Astrocyte of the spinal cord (primary cell): ENCODE measurements around the gene CEP20.

ENCODE experiments used
- DNase-seq: peaks from one replicate; pipeline ENCODE4 v3.0.0; 2011; ENCODE audit warnings: low read depth, low spot score
- H3K4me3 ChIP-seq: 2 replicates; pipeline ENCODE4 v1.5.1; 2011; ENCODE audit warnings: low read depth, mild to moderate bottlenecking, low read length, moderate library complexity
- in situ Hi-C: cut with HindIII; loops from 2 replicates; pipeline ENCODE4 v1.10.0; 2017; ENCODE audit warnings: low sequenced_read_pairs
- TF ChIP-seq, protein P1 (sequence below): IDR thresholded peaks from 2 replicates; pipeline ENCODE4 v1.5.1; 2012; ENCODE audit warnings: low read depth, mild to moderate bottlenecking, low read length, inconsistent platforms

CEP20 gene

GRCh38 chr16:15899538-15900100 is 11.2 kb upstream of the CEP20 start:
- DNase-seq: peak; percentile 94
- in situ Hi-C loops: loop anchor here (25.0 kb wide), 1 partner anchor 88 kb away; no protein-coding TSS in a partner anchor
- H3K4me3 ChIP-seq: no peak overlapping the region
- TF ChIP-seq, protein P1, sequence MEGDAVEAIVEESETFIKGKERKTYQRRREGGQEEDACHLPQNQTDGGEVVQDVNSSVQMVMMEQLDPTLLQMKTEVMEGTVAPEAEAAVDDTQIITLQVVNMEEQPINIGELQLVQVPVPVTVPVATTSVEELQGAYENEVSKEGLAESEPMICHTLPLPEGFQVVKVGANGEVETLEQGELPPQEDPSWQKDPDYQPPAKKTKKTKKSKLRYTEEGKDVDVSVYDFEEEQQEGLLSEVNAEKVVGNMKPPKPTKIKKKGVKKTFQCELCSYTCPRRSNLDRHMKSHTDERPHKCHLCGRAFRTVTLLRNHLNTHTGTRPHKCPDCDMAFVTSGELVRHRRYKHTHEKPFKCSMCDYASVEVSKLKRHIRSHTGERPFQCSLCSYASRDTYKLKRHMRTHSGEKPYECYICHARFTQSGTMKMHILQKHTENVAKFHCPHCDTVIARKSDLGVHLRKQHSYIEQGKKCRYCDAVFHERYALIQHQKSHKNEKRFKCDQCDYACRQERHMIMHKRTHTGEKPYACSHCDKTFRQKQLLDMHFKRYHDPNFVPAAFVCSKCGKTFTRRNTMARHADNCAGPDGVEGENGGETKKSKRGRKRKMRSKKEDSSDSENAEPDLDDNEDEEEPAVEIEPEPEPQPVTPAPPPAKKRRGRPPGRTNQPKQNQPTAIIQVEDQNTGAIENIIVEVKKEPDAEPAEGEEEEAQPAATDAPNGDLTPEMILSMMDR: no peak

GRCh38 chr16:15898654-15899053 is 10.3 kb upstream of the CEP20 start:
- no peak overlapping the region for H3K4me3 ChIP-seq
- in situ Hi-C loops: loop anchor here (25.0 kb wide), 1 partner anchor 89 kb away; no protein-coding TSS in a partner anchor
- DNase-seq: no peak
- TF ChIP-seq, protein P1: no peak

DNA sequence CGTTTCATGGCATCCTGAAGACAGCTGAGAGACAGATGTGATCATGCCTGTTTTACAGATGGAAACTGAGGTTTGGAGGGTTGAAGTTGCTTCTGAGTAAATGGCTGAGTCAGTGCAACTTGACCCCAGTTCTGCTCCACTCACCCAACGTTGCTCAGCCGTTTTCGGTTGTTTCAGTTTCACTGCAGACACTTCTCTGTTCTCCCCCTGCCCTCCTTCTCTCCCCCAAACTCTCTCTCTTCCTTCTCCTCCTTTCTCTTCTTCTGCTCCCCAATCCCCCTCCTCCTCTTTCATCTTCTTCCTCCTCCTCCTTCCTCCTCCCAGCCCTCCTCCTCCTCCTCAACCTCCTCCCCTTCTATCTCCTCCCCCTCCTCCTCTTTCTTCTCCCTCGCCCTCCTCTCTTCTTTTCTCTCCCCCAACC is 9.4 kb upstream of the CEP20 start:
- in situ Hi-C loops: loop anchor here (25.0 kb wide), 1 partner anchor 89 kb away; no protein-coding TSS in a partner anchor
- no peak overlapping the region for H3K4me3 ChIP-seq
- peak; percentile 53 for DNase-seq
- TF ChIP-seq, protein P1: no peak

DNA sequence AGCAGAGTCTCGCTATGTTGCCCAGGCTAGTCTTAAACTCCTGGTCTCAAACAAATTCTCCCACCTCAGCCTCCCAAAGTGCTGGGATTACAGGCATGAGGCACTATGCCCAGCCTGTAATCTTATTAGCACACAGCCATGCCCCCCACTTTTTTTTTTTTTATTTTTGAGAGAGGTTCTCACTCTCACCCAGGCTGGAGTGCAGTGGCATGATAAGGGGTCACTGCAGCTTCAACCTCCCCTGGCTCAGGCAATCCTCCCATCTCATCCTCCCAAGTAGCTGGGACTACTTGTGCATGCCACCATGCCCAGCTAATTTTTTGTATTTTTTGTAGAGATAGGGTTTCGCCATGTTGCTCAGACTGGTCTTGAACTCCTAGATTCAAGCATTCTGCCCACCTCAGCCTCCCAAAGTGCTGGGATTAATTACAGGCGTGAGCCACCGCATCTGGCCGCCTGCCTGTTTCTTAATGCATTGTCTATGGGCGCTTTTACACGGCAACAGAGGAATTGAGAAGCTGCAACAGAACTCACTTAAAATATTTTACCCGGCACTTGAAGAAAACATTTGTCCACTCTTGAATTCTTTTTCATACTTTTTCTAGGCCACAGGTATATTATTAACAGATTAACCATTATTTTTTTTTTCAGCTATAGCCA is 8.8 kb upstream of the CEP20 start:
- in situ Hi-C loops: loop anchor here (25.0 kb wide), 1 partner anchor 90 kb away; no protein-coding TSS in a partner anchor
- DNase-seq: no peak
- TF ChIP-seq, protein P1: no peak
- H3K4me3 ChIP-seq: no peak overlapping the region

DNA sequence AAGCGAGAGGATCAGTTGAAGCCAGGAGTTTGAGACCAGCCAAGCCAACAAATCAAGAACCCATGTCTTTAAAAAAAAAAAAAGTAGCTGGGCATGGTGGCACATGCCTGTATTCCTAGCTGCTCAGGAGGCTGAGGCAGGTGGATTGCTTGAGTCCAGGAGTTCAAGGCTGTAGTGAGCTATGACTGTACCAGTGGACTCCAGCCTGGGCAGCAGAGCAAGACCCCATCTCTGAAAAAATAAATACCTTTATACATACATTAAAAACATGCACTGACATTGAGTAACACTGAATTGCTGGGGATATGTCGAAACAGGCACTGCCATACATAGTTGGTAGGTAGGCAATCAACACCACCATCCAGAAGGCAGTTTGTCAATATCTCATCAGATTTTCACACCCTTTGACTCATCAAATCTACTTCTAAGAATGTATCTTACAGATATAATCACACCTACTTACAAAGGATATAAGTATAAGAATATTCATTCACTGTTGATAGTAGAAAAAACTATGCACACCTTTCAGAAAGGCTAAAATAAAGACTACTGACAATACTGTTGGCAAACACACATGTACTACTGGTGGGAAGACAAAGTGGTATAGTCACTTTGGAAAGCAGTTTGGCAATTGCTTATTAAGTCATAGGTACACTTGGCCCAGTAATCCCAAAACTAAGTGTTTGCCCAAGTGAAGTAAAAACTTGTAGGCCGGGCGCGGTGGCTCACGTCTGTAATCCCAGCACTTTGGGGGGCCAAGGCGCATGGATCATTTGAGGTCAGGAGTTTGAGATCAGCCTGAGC is 6.4 kb upstream of the CEP20 start:
- in situ Hi-C loops: loop anchor here (25.0 kb wide), 1 partner anchor 93 kb away; no protein-coding TSS in a partner anchor
- no peak overlapping the region for H3K4me3 ChIP-seq
- TF ChIP-seq, protein P1: no peak
- no peak for DNase-seq

DNA sequence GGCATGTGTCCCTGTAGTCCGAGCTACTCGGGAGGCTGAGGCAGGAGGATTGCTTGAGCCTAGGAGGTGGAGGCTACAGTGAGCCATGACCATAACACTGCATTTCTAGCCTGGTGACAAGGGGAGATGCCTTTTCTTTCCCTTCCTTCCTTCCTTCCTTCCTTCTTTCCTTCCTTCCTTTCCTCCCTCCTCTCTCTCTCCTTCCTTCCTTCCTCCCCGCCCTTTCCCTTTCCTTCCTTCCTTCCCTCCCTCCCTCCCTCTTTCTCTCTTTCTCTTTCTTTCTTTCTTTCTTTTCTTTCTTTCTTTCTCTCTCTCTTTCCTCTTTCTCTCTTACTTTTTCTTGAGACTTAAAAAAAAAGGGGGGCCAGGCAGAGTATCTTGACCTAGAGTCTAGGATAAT is 3.1 kb upstream of the CEP20 start:
- no peak overlapping the region for H3K4me3 ChIP-seq
- TF ChIP-seq, protein P1: no peak
- in situ Hi-C loops: loop anchor here (25.0 kb wide), 1 partner anchor 96 kb away; no protein-coding TSS in a partner anchor
- no peak for DNase-seq
